Fibroblast of pulmonary artery (primary cell): ENCODE data around the gene JSRP1.

Experiments
- DNase-seq: peaks from one replicate; pipeline ENCODE4 v3.0.0-alpha.2; 2010; ENCODE audit warnings: low read depth
- H3K4me3 ChIP-seq: replicated peaks from 2 replicates; pipeline ENCODE4 v1.5.1; 2011; ENCODE audit warnings: low read depth, mild to moderate bottlenecking, control low read depth, low read length, moderate library complexity
- CTCF ChIP-seq: IDR thresholded peaks from 2 replicates; pipeline ENCODE4 v1.5.1; 2011; ENCODE audit warnings: mild to moderate bottlenecking, control low read depth, low read length, inconsistent platforms; ENCODE audit errors: missing control alignments

JSRP1 gene

GRCh38 chr19:2243274-2244124, 12.7 kb downstream of the JSRP1 start:
- no peak for TF ChIP-seq CTCF
- DNase-seq: no peak
- no peak overlapping the region for H3K4me3 ChIP-seq

GRCh38 chr19:2242816-2243215, 13.4 kb downstream of the JSRP1 start:
- DNase-seq: no peak
- no peak for TF ChIP-seq CTCF
- no peak overlapping the region for H3K4me3 ChIP-seq

GRCh38 chr19:2242092-2242537, 14.1 kb downstream of the JSRP1 start:
- no peak for TF ChIP-seq CTCF
- DNase-seq: no peak
- H3K4me3 ChIP-seq: no peak overlapping the region

GRCh38 chr19:2240881-2241760, 15.1 kb downstream of the JSRP1 start:
- TF ChIP-seq CTCF: no peak
- DNase-seq: no peak
- peak overlapping the region; percentile 57 for H3K4me3 ChIP-seq

GRCh38 chr19:2239771-2240770, 16.1 kb downstream of the JSRP1 start:
- H3K4me3 ChIP-seq: peak overlapping the region; percentile 57
- no peak for TF ChIP-seq CTCF
- DNase-seq: peak; percentile 57

GRCh38 chr19:2239173-2239572, 17.0 kb downstream of the JSRP1 start:
- no peak for TF ChIP-seq CTCF
- DNase-seq: no peak
- H3K4me3 ChIP-seq: peak overlapping the region; percentile 57
